ENCODE data around the gene GALNT7. TPM values are rescaled to one million over a fixed set of nuclear protein-coding genes. Genes with fewer than 3 reads are reported as not detected.
A peak's percentile ranks its signal among the peaks of the same experiment; 100 is the strongest.

The GALNT7 gene
- total RNA-seq, 1 experiment from 2014 or later, result 13.8 TPM

GRCh38 chr4:173347467-173347866, 178.9 kb downstream of the GALNT7 start:
- Histone ChIP-seq H3K4me2 (ENCODE audit: low read length) (no peak overlapping the region), H3K79me2 (ENCODE audit: low read length) (no peaks in the 10 kb centered on the region), H3F3A (ENCODE audit: low read length, unreplicated experiment) (no peaks in the 10 kb centered on the region), H2AFZ (ENCODE audit: low read length) (no peak overlapping the region), H3K4me1 (ENCODE audit: insufficient read depth, low read length) (peaks cover 21% of the 10 kb centered on the region), H3K27ac (ENCODE audit: low read length) (no peak overlapping the region), H3K4me3 (ENCODE audit: low read length) (no peak overlapping the region), H3K9ac (ENCODE audit: low read length) (no peak overlapping the region), H4K20me1 (ENCODE audit: low read length) (no peaks in the 10 kb centered on the region), H3K27me3 (ENCODE audit: low read length) (no peaks in the 10 kb centered on the region), H3K9me3 (ENCODE audit: low read length) (no peaks in the 10 kb centered on the region), H3K36me3 (ENCODE audit: low read depth, low read length) (no peaks in the 10 kb centered on the region), H3K9me2 (replicated peaks; ENCODE audit: low read length) (no peaks in the 10 kb centered on the region)
- CTCF ChIA-PET, result no interaction called here
- BruUV-seq (replicated peaks), result no TSS peak
- POLR2A ChIA-PET (ENCODE audit: unreplicated experiment), result no interaction called here
- TF ChIP-seq CTCF (conservative IDR thresholded peaks at IDR 0.05; ENCODE audit: low read depth, low read length), result no peak
- TF ChIP-seq EZH2 (IDR thresholded peaks at IDR 0.05; ENCODE audit: low read length, unreplicated experiment), result no peak
- TF ChIP-seq EZH2phosphoT487 (IDR thresholded peaks at IDR 0.05; ENCODE audit: borderline replicate concordance, low read length), result no peak
- intact Hi-C loops (cut with micrococcal nuclease), result no loop called here
- ATAC-seq, result no peak
- DNase-seq, result no peak

GRCh38 chr4:173357939-173358338, 189.3 kb downstream of the GALNT7 start:
- Histone ChIP-seq H3K79me2 (ENCODE audit: low read length) (no peaks in the 10 kb centered on the region), H3K4me1 (ENCODE audit: insufficient read depth, low read length) (no peaks in the 10 kb centered on the region), H4K20me1 (ENCODE audit: low read length) (no peaks in the 10 kb centered on the region), H3K9me3 (ENCODE audit: low read length) (no peaks in the 10 kb centered on the region), H3F3A (ENCODE audit: low read length, unreplicated experiment) (no peaks in the 10 kb centered on the region), H2AFZ (ENCODE audit: low read length) (no peak overlapping the region), H3K27ac (ENCODE audit: low read length) (no peak overlapping the region), H3K4me2 (ENCODE audit: low read length) (no peak overlapping the region), H3K36me3 (ENCODE audit: low read depth, low read length) (no peaks in the 10 kb centered on the region), H3K9me2 (replicated peaks; ENCODE audit: low read length) (no peaks in the 10 kb centered on the region), H3K27me3 (ENCODE audit: low read length) (no peaks in the 10 kb centered on the region), H3K4me3 (ENCODE audit: low read length) (no peak overlapping the region), H3K9ac (ENCODE audit: low read length) (no peak overlapping the region)
- no peak for TF ChIP-seq EZH2 (IDR thresholded peaks at IDR 0.05; ENCODE audit: low read length, unreplicated experiment)
- no peak for TF ChIP-seq CTCF (conservative IDR thresholded peaks at IDR 0.05; ENCODE audit: low read depth, low read length)
- no peak for TF ChIP-seq EZH2phosphoT487 (IDR thresholded peaks at IDR 0.05; ENCODE audit: borderline replicate concordance, low read length)
- DNase-seq (no peak), ATAC-seq (no peak)
- BruUV-seq (replicated peaks), result no TSS peak
- ChIA-PET CTCF (interaction anchor here (0.6 kb wide), 1 partner anchor 97 kb away, joined by 5 read pairs; no protein-coding TSS in a partner anchor), POLR2A (ENCODE audit: unreplicated experiment) (no interaction called here)
- intact Hi-C loops (cut with micrococcal nuclease), result no loop called here

- no peaks in the 10 kb centered on the region for H3K9me2 ChIP-seq (replicated peaks; ENCODE audit: low read length)
- H4K20me1 ChIP-seq (ENCODE audit: low read length), result no peaks in the 10 kb centered on the region
- H3K9me3 ChIP-seq (ENCODE audit: low read length), result no peaks in the 10 kb centered on the region
- H3K4me1 ChIP-seq (ENCODE audit: insufficient read depth, low read length), result no peaks in the 10 kb centered on the region
- ChIA-PET POLR2A (ENCODE audit: unreplicated experiment) (interaction anchor here (0.7 kb wide), 1 partner anchor 26 kb away, joined by 6 read pairs; the partner anchor contains the start of gene HMGB2), CTCF (interaction anchor here (0.5 to 1.0 kb wide), 2 partner anchors 28 to 1598 kb away, joined by 3 read pairs; no protein-coding TSS in a partner anchor)
- H3F3A ChIP-seq (ENCODE audit: low read length, unreplicated experiment), result no peaks in the 10 kb centered on the region
- H3K79me2 ChIP-seq (ENCODE audit: low read length), result no peaks in the 10 kb centered on the region
- TF ChIP-seq EZH2phosphoT487 (IDR thresholded peaks at IDR 0.05; ENCODE audit: borderline replicate concordance, low read length) (no peak), EZH2 (IDR thresholded peaks at IDR 0.05; ENCODE audit: low read length, unreplicated experiment) (no peak), CTCF (conservative IDR thresholded peaks at IDR 0.05; ENCODE audit: low read depth, low read length) (peak; percentile 53; the same call in 1 of the 2 replicates)
- intact Hi-C loops (cut with micrococcal nuclease), result loop anchor here (1.0 kb wide), 1 partner anchor 41 kb away; no protein-coding TSS in a partner anchor
- DNase-seq (peak; percentile 33), ATAC-seq (peak; percentile 65)
- H3K36me3 ChIP-seq (ENCODE audit: low read depth, low read length), result no peaks in the 10 kb centered on the region
- H3K27me3 ChIP-seq (ENCODE audit: low read length), result no peaks in the 10 kb centered on the region
- H3K4me3 ChIP-seq (ENCODE audit: low read length), result no peak overlapping the region
- no peak overlapping the region for H3K4me2 ChIP-seq (ENCODE audit: low read length)
- no peak overlapping the region for H3K9ac ChIP-seq (ENCODE audit: low read length)
- H3K27ac ChIP-seq (ENCODE audit: low read length), result no peak overlapping the region
- no peak overlapping the region; the same call in 1 of the 2 replicates for H2AFZ ChIP-seq (ENCODE audit: low read length)
- no TSS peak for BruUV-seq (replicated peaks)
Measured at GRCh38 chr4:173360587-173361221, 192.1 kb downstream of the GALNT7 start.

Data from PC-3 (cell line).